Left lung (tissue), 10 donors: Measurements from ENCODE around the gene ABLIM3. TPM values are rescaled to one million over a fixed set of nuclear protein-coding genes. Genes with fewer than 3 reads are reported as not detected.

Source experiments
- ATAC-seq: fragments of 200-7000 bp; cut with Tn5 transposase; one replicate; pipeline ENCODE4 v1.9.1; 2020; ENCODE audit warnings: moderate library complexity
- DNase-seq, 4 donors: peaks; one replicate each; pipeline ENCODE4 v3.0.0-alpha.2; 2013 to 2020
- H3K27ac ChIP-seq, 2 donors: fragments of 200-600 bp; sonication (generic) in 1 of 2; one replicate each; pipeline versions ENCODE4 v1.5.0 to v1.8.0; 2020 to 2021
- H3K27me3 ChIP-seq, 2 donors: fragments of 200-600 bp; sonication (generic) in 1 of 2; one replicate each; pipeline versions ENCODE4 v1.5.0 to v1.8.0; 2020 to 2021
- H3K36me3 ChIP-seq, 2 donors: fragments of 200-600 bp; sonication (generic) in 1 of 2; one replicate each; pipeline versions ENCODE4 v1.5.0 to v1.8.0; 2020 to 2021
- H3K4me1 ChIP-seq, 2 donors: fragments of 200-600 bp; one replicate each; pipeline ENCODE4 v1.8.0; 2021
- H3K4me3 ChIP-seq, 2 donors: fragments of 200-600 bp; sonication (generic) in 1 of 2; one replicate each; pipeline versions ENCODE4 v1.5.0 to v1.8.0; 2020 to 2021; ENCODE audit warnings: mild to moderate bottlenecking in 1 of 2
- H3K9me3 ChIP-seq, 2 donors: fragments of 200-600 bp; sonication (generic) in 1 of 2; one replicate each; pipeline versions ENCODE4 v1.5.0 to v1.8.0; 2020 to 2021
- CTCF ChIP-seq, 2 donors: fragments of 200-600 bp; sonication (generic) in 1 of 2; IDR thresholded peaks; one replicate each; pipeline versions ENCODE4 v1.5.0 to v1.8.0; 2021; ENCODE audit warnings: antibody characterized with exemption in 2 of 2
- intact Hi-C, 2 donors: fragments of 100-400 bp; cut with DNase I; formaldehyde crosslinking; loops; one replicate each; pipeline versions ENCODE4 v1.11.2 to v1.14.2; 2022
- polyA plus RNA-seq, 6 donors: library from polyadenylated mRNA; unstranded; fragments of 120-200 nt; gene quantifications; one replicate each; pipeline ENCODE4 v1.2.1, GENCODE V29; 2013; ENCODE audit not compliant: insufficient read length in 6 of 6
- total RNA-seq, 2 donors: library from RNA; stranded (reverse); fragmentation: NEBNext Ultra II Directional; extraction: Animal tissue kit (Norgen Biotek cat#: 25700); gene quantifications; one replicate each; pipeline ENCODE4 v1.2.1, GENCODE V29; 2021
- donor health status: DM: no; HTN: yes; CAD: no.
- donor health status: DM: no; HTN: no; CAD: no.

Gene ABLIM3
- total and polyA plus RNA-seq, 8 donors: 33.2 to 145 (median 108) TPM

GRCh38 chr5:149288436-149288835 is 147.1 kb downstream of the ABLIM3 start:
- peak; percentile 43 for ATAC-seq
- H3K27ac ChIP-seq: peak overlapping the region; percentile 37 to 65
- H3K4me1 ChIP-seq: peaks cover 0 to 23% of the 10 kb centered on the region in 2 donors
- H3K4me3 ChIP-seq: no peak overlapping the region
- TF ChIP-seq CTCF (IDR thresholded peaks at IDR 0.05): no peak
- H3K9me3 ChIP-seq: no peaks in the 10 kb centered on the region
- intact Hi-C loops: no loop called here
- DNase-seq: peak in 1 of 4 donors; percentile 43
- no peaks in the 10 kb centered on the region for H3K36me3 ChIP-seq
- H3K27me3 ChIP-seq: no peaks in the 10 kb centered on the region

GRCh38 chr5:149289301-149289700 is 148.0 kb downstream of the ABLIM3 start:
- intact Hi-C loops: no loop called here
- no peak for TF ChIP-seq CTCF (IDR thresholded peaks at IDR 0.05)
- Histone ChIP-seq H3K9me3 (no peaks in the 10 kb centered on the region), H3K4me3 (no peak overlapping the region), H3K27ac (peak overlapping the region; percentile 37 to 65), H3K4me1 (peaks cover 0 to 23% of the 10 kb centered on the region in 2 donors), H3K27me3 (no peaks in the 10 kb centered on the region), H3K36me3 (no peaks in the 10 kb centered on the region)
- DNase-seq: peak in 1 of 4 donors; percentile 52
- peak; percentile 33 for ATAC-seq

- intact Hi-C loops: no loop called here
- ATAC-seq (no peak), DNase-seq (no peak)
- TF ChIP-seq CTCF (IDR thresholded peaks at IDR 0.05): no peak
- H3K27ac ChIP-seq: no peak overlapping the region
- H3K27me3 ChIP-seq: peaks cover 0 to 8% of the 10 kb centered on the region in 2 donors
- no peak overlapping the region for H3K4me3 ChIP-seq
- no peaks in the 10 kb centered on the region for H3K9me3 ChIP-seq
- H3K4me1 ChIP-seq: peaks cover 0 to 18% of the 10 kb centered on the region in 2 donors
- no peaks in the 10 kb centered on the region for H3K36me3 ChIP-seq
These were observed 153.9 kb downstream of the ABLIM3 start for GRCh38 chr5:149294872-149295829.

GRCh38 chr5:149297340-149298025 is 156.2 kb downstream of the ABLIM3 start:
- no peak overlapping the region for H3K4me3 ChIP-seq
- peak overlapping the region in 1 of 2 donors; percentile 39 for H3K27ac ChIP-seq
- TF ChIP-seq CTCF (IDR thresholded peaks at IDR 0.05): no peak
- no peaks in the 10 kb centered on the region for H3K9me3 ChIP-seq
- no peaks in the 10 kb centered on the region for H3K36me3 ChIP-seq
- H3K4me1 ChIP-seq: peaks cover 0 to 14% of the 10 kb centered on the region in 2 donors
- H3K27me3 ChIP-seq: peaks cover 0 to 8% of the 10 kb centered on the region in 2 donors
- ATAC-seq (no peak), DNase-seq (no peak)
- intact Hi-C loops: no loop called here

- Histone ChIP-seq H3K9me3 (no peaks in the 10 kb centered on the region), H3K27me3 (peaks cover 0 to 8% of the 10 kb centered on the region in 2 donors), H3K36me3 (no peaks in the 10 kb centered on the region), H3K4me1 (peaks cover 0 to 14% of the 10 kb centered on the region in 2 donors), H3K4me3 (no peak overlapping the region), H3K27ac (peak overlapping the region in 1 of 2 donors; percentile 39)
- DNase-seq: no peak
- ATAC-seq: no peak
- intact Hi-C loops: no loop called here
- TF ChIP-seq CTCF (IDR thresholded peaks at IDR 0.05): no peak
These were observed 156.9 kb downstream of the ABLIM3 start for GRCh38 chr5:149298163-149298562.
